HepG2 (cell line): ENCODE results near the gene FAM83E. TPM values are rescaled to one million over a fixed set of nuclear protein-coding genes. Genes with fewer than 3 reads are reported as not detected.
A peak's percentile ranks its signal among the peaks of the same experiment; 100 is the strongest.

Source experiments
- LCORL ChIP-seq, 2 experiments: fragments of 450-650 bp in 1 of 2; sonication (generic) in 1 of 2; formaldehyde crosslinking in 1 of 2; IDR thresholded peaks; 2 replicates each; pipeline versions ENCODE4 v1.5.0 to v1.6.1; 2017 to 2020; ENCODE audit warnings: antibody characterized with exemption in 1 of 2, missing genetic modification reagents in 1 of 2
- MATR3 ChIP-seq: sonication (generic); formaldehyde crosslinking; IDR thresholded peaks from 2 replicates; pipeline ENCODE4 v1.4.0; 2020; ENCODE audit warnings: missing genetic modification reagents
- MAZ ChIP-seq, 2 experiments: sonication (generic) in 1 of 2; formaldehyde crosslinking in 1 of 2; IDR thresholded peaks; 2 replicates each; pipeline versions ENCODE4 v1.5.0 to v1.6.1; 2012 to 2020; ENCODE audit warnings: low read depth in 2 of 2, mild to moderate bottlenecking in 2 of 2, borderline replicate concordance in 1 of 2, improper control_type of control experiment in 1 of 2, low read length in 1 of 2, missing genetic modification reagents in 1 of 2, moderate library complexity in 1 of 2
- NFYB ChIP-seq: sonication (generic); formaldehyde crosslinking; IDR thresholded peaks from 2 replicates; pipeline ENCODE4 v1.4.0; 2020; ENCODE audit warnings: missing genetic modification reagents
- YEATS2 ChIP-seq: sonication (generic); formaldehyde crosslinking; IDR thresholded peaks from 2 replicates; pipeline ENCODE4 v1.4.0; 2020; ENCODE audit warnings: missing genetic modification reagents, borderline replicate concordance
- polyA plus RNA-seq, 8 experiments: library from polyadenylated mRNA; depleted of rRNA in 3 of 8; stranded (reverse) in 7 of 8; unstranded in 1 of 8; fragments of >200 nt; fragmentation: Illumina TruSeq in 4 of 8; extraction: Trizol in 4 of 8; gene quantifications; 2 replicates each; pipeline versions ENCODE4 v1.2.1 to v1.2.3, GENCODE V29; 2011 to 2016; ENCODE audit warnings: low read depth in 4 of 8, missing spikeins in 1 of 8, mixed read lengths in 1 of 8; ENCODE audit not compliant: insufficient read depth in 1 of 8
- total RNA-seq, 5 experiments: library from RNA; depleted of rRNA; stranded (reverse); fragments of >200 nt; fragmentation: Illumina TruSeq; extraction: Trizol; gene quantifications; 2 replicates each; pipeline ENCODE4 v1.2.3, GENCODE V29; 2016; ENCODE audit warnings: low read depth in 1 of 5
- TF ChIP-seq, protein P1 (sequence below): sonication (generic); formaldehyde crosslinking; IDR thresholded peaks from 2 replicates; pipeline ENCODE4 v1.5.0; 2020; ENCODE audit warnings: mild to moderate bottlenecking, missing genetic modification reagents, borderline replicate concordance
- TF ChIP-seq, protein P2 (sequence below): sonication (generic); formaldehyde crosslinking; IDR thresholded peaks from 2 replicates; pipeline ENCODE4 v1.8.1; 2023; ENCODE audit warnings: mild to moderate bottlenecking, missing genetic modification reagents

FAM83E gene
- total and polyA plus RNA-seq, 2 of the 13 experiments (the other 11 are each of a cell fraction or from before 2014, with no cell fraction given) = 0.18 to 0.60 TPM

DNA sequence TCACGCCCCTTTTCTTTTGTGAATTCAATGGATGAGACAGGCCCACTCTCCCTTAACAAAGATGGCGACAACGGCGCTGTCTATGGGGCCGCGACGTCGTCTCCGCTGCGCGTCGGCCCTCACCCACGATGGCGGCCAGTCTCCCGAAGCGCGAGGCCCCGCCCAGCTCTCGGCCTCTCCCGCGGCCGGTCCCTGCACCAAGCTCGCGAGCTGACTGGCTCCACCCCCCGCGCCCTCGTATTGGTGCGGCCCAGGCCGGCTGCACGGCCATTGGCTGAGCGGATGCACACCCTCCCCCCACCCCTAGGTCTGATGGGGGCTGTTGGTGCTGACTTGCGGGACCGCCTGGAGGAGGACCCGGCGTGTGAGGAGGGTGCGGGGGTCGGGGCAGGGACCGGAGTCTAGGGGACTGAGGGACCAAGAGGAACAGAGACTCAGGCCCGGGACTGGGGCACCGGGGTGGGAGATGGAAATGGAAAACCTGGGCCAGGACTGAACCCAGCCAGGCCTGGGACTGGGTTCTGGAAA, 9.3 kb upstream of the FAM83E start (continued):
- TF ChIP-seq MAZ (IDR thresholded peaks at IDR 0.05; ENCODE audit: borderline replicate concordance, low read depth, low read length) = peak; percentile 35; the same call in 1 of the 2 replicates
- no peak for TF ChIP-seq MAZ (CRISPR knock-in tag; IDR thresholded peaks at IDR 0.05; ENCODE audit: low read depth)
- TF ChIP-seq, protein P1, sequence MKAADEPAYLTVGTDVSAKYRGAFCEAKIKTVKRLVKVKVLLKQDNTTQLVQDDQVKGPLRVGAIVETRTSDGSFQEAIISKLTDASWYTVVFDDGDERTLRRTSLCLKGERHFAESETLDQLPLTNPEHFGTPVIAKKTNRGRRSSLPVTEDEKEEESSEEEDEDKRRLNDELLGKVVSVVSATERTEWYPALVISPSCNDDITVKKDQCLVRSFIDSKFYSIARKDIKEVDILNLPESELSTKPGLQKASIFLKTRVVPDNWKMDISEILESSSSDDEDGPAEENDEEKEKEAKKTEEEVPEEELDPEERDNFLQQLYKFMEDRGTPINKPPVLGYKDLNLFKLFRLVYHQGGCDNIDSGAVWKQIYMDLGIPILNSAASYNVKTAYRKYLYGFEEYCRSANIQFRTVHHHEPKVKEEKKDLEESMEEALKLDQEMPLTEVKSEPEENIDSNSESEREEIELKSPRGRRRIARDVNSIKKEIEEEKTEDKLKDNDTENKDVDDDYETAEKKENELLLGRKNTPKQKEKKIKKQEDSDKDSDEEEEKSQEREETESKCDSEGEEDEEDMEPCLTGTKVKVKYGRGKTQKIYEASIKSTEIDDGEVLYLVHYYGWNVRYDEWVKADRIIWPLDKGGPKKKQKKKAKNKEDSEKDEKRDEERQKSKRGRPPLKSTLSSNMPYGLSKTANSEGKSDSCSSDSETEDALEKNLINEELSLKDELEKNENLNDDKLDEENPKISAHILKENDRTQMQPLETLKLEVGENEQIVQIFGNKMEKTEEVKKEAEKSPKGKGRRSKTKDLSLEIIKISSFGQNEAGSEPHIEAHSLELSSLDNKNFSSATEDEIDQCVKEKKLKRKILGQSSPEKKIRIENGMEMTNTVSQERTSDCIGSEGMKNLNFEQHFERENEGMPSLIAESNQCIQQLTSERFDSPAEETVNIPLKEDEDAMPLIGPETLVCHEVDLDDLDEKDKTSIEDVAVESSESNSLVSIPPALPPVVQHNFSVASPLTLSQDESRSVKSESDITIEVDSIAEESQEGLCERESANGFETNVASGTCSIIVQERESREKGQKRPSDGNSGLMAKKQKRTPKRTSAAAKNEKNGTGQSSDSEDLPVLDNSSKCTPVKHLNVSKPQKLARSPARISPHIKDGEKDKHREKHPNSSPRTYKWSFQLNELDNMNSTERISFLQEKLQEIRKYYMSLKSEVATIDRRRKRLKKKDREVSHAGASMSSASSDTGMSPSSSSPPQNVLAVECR = peak; percentile 74; the same call in 1 of the 2 replicates
- TF ChIP-seq MATR3 (CRISPR knock-in tag) = no peak
- TF ChIP-seq NFYB = peak; percentile 84
- no peak for TF ChIP-seq LCORL (IDR thresholded peaks at IDR 0.05)
- TF ChIP-seq LCORL (CRISPR knock-in tag; IDR thresholded peaks at IDR 0.05) = 0 out of 2 replicates have a peak, but pooled peaks have one; percentile 54
- TF ChIP-seq, protein P2, sequence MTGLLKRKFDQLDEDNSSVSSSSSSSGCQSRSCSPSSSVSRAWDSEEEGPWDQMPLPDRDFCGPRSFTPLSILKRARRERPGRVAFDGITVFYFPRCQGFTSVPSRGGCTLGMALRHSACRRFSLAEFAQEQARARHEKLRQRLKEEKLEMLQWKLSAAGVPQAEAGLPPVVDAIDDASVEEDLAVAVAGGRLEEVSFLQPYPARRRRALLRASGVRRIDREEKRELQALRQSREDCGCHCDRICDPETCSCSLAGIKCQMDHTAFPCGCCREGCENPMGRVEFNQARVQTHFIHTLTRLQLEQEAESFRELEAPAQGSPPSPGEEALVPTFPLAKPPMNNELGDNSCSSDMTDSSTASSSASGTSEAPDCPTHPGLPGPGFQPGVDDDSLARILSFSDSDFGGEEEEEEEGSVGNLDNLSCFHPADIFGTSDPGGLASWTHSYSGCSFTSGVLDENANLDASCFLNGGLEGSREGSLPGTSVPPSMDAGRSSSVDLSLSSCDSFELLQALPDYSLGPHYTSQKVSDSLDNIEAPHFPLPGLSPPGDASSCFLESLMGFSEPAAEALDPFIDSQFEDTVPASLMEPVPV (CRISPR knock-in tag) = no peak
- peak; percentile 70; the same call in 1 of the 2 replicates for TF ChIP-seq YEATS2 (CRISPR knock-in tag)
- TF ChIP-seq, all 625 proteins: peak for 65
